HEK293 (cell line): Measurements from ENCODE around the gene EYA2.

Source experiments
- CTCF ChIA-PET: fragments of 350-600 bp; formaldehyde crosslinking; extraction: SDS; loops from one replicate; lab custom pipeline; 2021; ENCODE audit warnings: antibody characterized with exemption; lab: Yijun Ruan, JAX
- POLR2A ChIA-PET: fragments of 300-600 bp; formaldehyde crosslinking; extraction: SDS; loops from one replicate; lab custom pipeline; 2020; ENCODE audit warnings: antibody characterized with exemption, inconsistent platforms; lab: Yijun Ruan, JAX
- H3K27ac ChIP-seq: fragments of 200-500 bp; sonication (Bioruptor generic); 2 replicates; pipeline ENCODE4 v1.5.1; 2014; ENCODE audit warnings: low read depth, low read length, control low read depth, inconsistent platforms; ENCODE audit errors: extremely low read depth
- H3K36me3 ChIP-seq, 2 experiments: fragments of 200-500 bp in 1 of 2; sonication (Bioruptor generic) in 1 of 2; 1 replicate in 1 of 2; 2 replicates in 1 of 2; pipeline ENCODE4 v1.5.1; 2014 to 2017; ENCODE audit warnings: inconsistent platforms in 2 of 2, low read length in 2 of 2; ENCODE audit not compliant: control insufficient read depth in 2 of 2, insufficient read depth in 1 of 2
- H3K4me1 ChIP-seq: fragments of 200-500 bp; sonication (Bioruptor generic); 2 replicates; pipeline ENCODE4 v1.5.1; 2014; ENCODE audit warnings: mild to moderate bottlenecking, low read length, inconsistent platforms; ENCODE audit not compliant: control insufficient read depth, insufficient read depth
- H3K4me3 ChIP-seq: 2 replicates; pipeline ENCODE4 v1.5.1; 2011; ENCODE audit warnings: low read depth, mild to moderate bottlenecking, control low read depth, low read length, moderate library complexity
- H3K9me3 ChIP-seq: fragments of 200-500 bp; sonication (Bioruptor generic); 2 replicates; pipeline ENCODE4 v1.5.1; 2014; ENCODE audit warnings: low read depth, low read length, inconsistent platforms; ENCODE audit not compliant: control insufficient read depth, insufficient read depth
- KLF1 ChIP-seq: fragments of 450-650 bp; formaldehyde crosslinking; IDR thresholded peaks from 2 replicates; pipeline ENCODE4 v1.5.1; 2016; ENCODE audit warnings: missing biosample characterization, missing genetic modification characterization
- KLF10 ChIP-seq: fragments of 450-650 bp; IDR thresholded peaks from 2 replicates; pipeline ENCODE4 v1.5.1; 2018; ENCODE audit warnings: missing biosample characterization, mild to moderate bottlenecking, missing genetic modification characterization
- OVOL3 ChIP-seq: fragments of 450-650 bp; formaldehyde crosslinking; IDR thresholded peaks from 2 replicates; pipeline ENCODE4 v1.5.1; 2016; ENCODE audit warnings: missing biosample characterization, missing genetic modification characterization
- SP3 ChIP-seq: fragments of 450-650 bp; formaldehyde crosslinking; IDR thresholded peaks from 2 replicates; pipeline ENCODE4 v1.5.1; 2016; ENCODE audit warnings: missing biosample characterization, missing genetic modification characterization
- ZBTB1 ChIP-seq: fragments of 450-650 bp; formaldehyde crosslinking; IDR thresholded peaks from 2 replicates; pipeline ENCODE4 v1.5.1; 2016; ENCODE audit warnings: missing biosample characterization, missing genetic modification characterization
- ZBTB7A ChIP-seq: fragments of 450-650 bp; formaldehyde crosslinking; IDR thresholded peaks from 2 replicates; pipeline ENCODE4 v1.5.1; 2016; ENCODE audit warnings: low read depth, missing biosample characterization, missing genetic modification characterization
- ZNF10 ChIP-seq: fragments of 450-650 bp; formaldehyde crosslinking; IDR thresholded peaks from 2 replicates; pipeline ENCODE4 v1.5.1; 2017; ENCODE audit warnings: missing biosample characterization, missing genetic modification characterization
- ZNF157 ChIP-seq: fragments of 450-650 bp; formaldehyde crosslinking; IDR thresholded peaks from 2 replicates; pipeline ENCODE4 v1.5.1; 2016; ENCODE audit warnings: missing biosample characterization, missing genetic modification characterization
- ZNF175 ChIP-seq: fragments of 450-650 bp; formaldehyde crosslinking; IDR thresholded peaks from 2 replicates; pipeline ENCODE4 v1.5.1; 2016; ENCODE audit warnings: missing biosample characterization, missing genetic modification characterization
- ZNF248 ChIP-seq: fragments of 450-650 bp; formaldehyde crosslinking; IDR thresholded peaks from 2 replicates; pipeline ENCODE4 v1.5.1; 2017; ENCODE audit warnings: missing biosample characterization, missing genetic modification characterization
- ZNF510 ChIP-seq: fragments of 450-650 bp; formaldehyde crosslinking; IDR thresholded peaks from 2 replicates; pipeline ENCODE4 v1.5.1; 2018; ENCODE audit warnings: mild to moderate bottlenecking, missing genetic modification characterization, missing biosample characterization; ENCODE audit not compliant: insufficient replicate concordance
- ZNF560 ChIP-seq: fragments of 450-650 bp; formaldehyde crosslinking; IDR thresholded peaks from 2 replicates; pipeline ENCODE4 v1.5.1; 2017; ENCODE audit warnings: missing biosample characterization, missing genetic modification characterization, borderline replicate concordance
- ZNF660 ChIP-seq: fragments of 450-650 bp; IDR thresholded peaks from 2 replicates; pipeline ENCODE4 v1.5.1; 2018; ENCODE audit warnings: missing biosample characterization, mild to moderate bottlenecking, missing genetic modification characterization
- ZNF792 ChIP-seq: fragments of 450-650 bp; formaldehyde crosslinking; IDR thresholded peaks from 2 replicates; pipeline ENCODE4 v1.5.1; 2016; ENCODE audit warnings: missing biosample characterization, missing genetic modification characterization
- TF ChIP-seq, protein P1 (sequence below): fragments of 450-650 bp; formaldehyde crosslinking; conservative IDR thresholded peaks from 2 replicates; pipeline ENCODE4 v1.5.1; 2016; ENCODE audit warnings: low read depth, missing biosample characterization, missing genetic modification characterization
- TF ChIP-seq, protein P2 (sequence below): fragments of 450-650 bp; formaldehyde crosslinking; IDR thresholded peaks from 2 replicates; pipeline ENCODE4 v1.5.1; 2017; ENCODE audit warnings: missing biosample characterization, missing genetic modification characterization
- TF ChIP-seq, protein P3 (sequence below): fragments of 450-650 bp; formaldehyde crosslinking; IDR thresholded peaks from 2 replicates; pipeline ENCODE4 v1.5.1; 2016; ENCODE audit warnings: missing biosample characterization, missing genetic modification characterization, low read depth
- TF ChIP-seq, protein P4 (sequence below): fragments of 450-650 bp; formaldehyde crosslinking; IDR thresholded peaks from 2 replicates; pipeline ENCODE4 v1.5.1; 2016; ENCODE audit warnings: missing biosample characterization, missing genetic modification characterization

The EYA2 gene

DNA sequence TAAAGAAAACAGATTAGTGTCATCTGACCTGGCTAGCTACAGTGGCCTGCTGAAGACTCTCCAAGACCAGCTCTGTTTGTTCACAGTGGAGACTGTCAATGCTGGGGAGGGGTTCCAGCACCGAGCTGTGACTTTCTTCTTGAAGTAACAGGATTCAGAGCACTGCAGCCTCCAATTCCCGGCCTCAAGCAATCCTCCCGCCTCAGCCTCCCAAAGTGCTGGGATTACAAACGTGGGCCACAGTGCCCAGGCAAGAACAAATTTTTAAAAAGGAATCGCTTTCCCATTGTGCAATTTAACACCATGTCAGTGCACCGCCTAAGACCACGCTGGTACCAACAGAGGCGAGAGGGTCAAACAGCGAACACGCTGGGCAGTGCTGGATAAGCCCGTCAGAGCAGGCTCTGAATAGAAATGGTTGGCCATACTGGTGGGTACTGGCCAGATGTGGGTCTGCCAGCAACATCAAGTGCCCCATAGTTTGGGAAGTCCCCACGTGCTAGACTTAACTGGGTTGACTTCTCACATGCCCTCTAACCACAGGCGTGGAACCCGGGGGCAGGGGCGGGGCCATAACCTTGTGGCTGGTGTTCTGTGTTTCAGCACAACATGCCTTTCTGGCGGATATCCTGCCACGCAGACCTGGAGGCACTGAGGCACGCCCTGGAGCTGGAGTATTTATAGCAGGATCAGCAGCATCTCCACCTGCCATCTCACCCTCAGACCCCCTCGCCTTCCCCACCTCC, 293.0 kb downstream of the EYA2 start:
- POLR2A ChIA-PET: no interaction called here
- Histone ChIP-seq H3K36me3 (peaks cover 0 to 4% of the 10 kb centered on the region in 2 experiments; a peak in 1 of 3 replicates), H3K9me3 (no peaks in the 10 kb centered on the region), H3K4me3 (no peak overlapping the region)
- TF ChIP-seq ZNF157 (tag by site-specific recombination) (no peak), ZNF175 (tag by site-specific recombination) (no peak), ZBTB7A (no peak), ZNF792 (tag by site-specific recombination) (no peak), ZBTB1 (tag by site-specific recombination) (no peak), KLF1 (tag by site-specific recombination) (no peak), KLF10 (tag by site-specific recombination) (no peak), SP3 (tag by site-specific recombination) (no peak), ZNF248 (tag by site-specific recombination) (no peak), ZNF560 (tag by site-specific recombination) (no peak), ZNF10 (tag by site-specific recombination) (no peak), ZNF510 (tag by site-specific recombination) (no peak), OVOL3 (tag by site-specific recombination) (no peak), ZNF660 (tag by site-specific recombination) (no peak)
- TF ChIP-seq, protein P1, sequence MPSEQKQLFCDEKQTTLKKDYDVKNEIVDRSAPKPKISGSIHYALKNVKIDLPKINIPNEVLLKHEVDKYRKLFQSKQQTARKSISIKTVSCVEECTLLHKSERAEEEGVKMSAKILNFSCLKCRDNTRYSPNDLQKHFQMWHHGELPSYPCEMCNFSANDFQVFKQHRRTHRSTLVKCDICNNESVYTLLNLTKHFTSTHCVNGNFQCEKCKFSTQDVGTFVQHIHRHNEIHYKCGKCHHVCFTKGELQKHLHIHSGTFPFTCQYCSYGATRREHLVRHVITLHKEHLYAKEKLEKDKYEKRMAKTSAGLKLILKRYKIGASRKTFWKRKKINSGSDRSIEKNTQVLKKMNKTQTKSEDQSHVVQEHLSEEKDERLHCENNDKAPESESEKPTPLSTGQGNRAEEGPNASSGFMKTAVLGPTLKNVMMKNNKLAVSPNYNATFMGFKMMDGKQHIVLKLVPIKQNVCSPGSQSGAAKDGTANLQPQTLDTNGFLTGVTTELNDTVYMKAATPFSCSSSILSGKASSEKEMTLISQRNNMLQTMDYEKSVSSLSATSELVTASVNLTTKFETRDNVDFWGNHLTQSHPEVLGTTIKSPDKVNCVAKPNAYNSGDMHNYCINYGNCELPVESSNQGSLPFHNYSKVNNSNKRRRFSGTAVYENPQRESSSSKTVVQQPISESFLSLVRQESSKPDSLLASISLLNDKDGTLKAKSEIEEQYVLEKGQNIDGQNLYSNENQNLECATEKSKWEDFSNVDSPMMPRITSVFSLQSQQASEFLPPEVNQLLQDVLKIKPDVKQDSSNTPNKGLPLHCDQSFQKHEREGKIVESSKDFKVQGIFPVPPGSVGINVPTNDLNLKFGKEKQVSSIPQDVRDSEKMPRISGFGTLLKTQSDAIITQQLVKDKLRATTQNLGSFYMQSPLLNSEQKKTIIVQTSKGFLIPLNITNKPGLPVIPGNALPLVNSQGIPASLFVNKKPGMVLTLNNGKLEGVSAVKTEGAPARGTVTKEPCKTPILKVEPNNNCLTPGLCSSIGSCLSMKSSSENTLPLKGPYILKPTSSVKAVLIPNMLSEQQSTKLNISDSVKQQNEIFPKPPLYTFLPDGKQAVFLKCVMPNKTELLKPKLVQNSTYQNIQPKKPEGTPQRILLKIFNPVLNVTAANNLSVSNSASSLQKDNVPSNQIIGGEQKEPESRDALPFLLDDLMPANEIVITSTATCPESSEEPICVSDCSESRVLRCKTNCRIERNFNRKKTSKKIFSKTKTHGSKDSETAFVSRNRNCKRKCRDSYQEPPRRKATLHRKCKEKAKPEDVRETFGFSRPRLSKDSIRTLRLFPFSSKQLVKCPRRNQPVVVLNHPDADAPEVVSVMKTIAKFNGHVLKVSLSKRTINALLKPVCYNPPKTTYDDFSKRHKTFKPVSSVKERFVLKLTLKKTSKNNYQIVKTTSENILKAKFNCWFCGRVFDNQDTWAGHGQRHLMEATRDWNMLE (tag by site-specific recombination): no peak
- TF ChIP-seq, protein P2, sequence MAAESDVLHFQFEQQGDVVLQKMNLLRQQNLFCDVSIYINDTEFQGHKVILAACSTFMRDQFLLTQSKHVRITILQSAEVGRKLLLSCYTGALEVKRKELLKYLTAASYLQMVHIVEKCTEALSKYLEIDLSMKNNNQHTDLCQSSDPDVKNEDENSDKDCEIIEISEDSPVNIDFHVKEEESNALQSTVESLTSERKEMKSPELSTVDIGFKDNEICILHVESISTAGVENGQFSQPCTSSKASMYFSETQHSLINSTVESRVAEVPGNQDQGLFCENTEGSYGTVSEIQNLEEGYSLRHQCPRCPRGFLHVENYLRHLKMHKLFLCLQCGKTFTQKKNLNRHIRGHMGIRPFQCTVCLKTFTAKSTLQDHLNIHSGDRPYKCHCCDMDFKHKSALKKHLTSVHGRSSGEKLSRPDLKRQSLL: no peak
- TF ChIP-seq, protein P3, sequence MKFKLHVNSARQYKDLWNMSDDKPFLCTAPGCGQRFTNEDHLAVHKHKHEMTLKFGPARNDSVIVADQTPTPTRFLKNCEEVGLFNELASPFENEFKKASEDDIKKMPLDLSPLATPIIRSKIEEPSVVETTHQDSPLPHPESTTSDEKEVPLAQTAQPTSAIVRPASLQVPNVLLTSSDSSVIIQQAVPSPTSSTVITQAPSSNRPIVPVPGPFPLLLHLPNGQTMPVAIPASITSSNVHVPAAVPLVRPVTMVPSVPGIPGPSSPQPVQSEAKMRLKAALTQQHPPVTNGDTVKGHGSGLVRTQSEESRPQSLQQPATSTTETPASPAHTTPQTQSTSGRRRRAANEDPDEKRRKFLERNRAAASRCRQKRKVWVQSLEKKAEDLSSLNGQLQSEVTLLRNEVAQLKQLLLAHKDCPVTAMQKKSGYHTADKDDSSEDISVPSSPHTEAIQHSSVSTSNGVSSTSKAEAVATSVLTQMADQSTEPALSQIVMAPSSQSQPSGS (tag by site-specific recombination): no peak
- TF ChIP-seq, protein P4, sequence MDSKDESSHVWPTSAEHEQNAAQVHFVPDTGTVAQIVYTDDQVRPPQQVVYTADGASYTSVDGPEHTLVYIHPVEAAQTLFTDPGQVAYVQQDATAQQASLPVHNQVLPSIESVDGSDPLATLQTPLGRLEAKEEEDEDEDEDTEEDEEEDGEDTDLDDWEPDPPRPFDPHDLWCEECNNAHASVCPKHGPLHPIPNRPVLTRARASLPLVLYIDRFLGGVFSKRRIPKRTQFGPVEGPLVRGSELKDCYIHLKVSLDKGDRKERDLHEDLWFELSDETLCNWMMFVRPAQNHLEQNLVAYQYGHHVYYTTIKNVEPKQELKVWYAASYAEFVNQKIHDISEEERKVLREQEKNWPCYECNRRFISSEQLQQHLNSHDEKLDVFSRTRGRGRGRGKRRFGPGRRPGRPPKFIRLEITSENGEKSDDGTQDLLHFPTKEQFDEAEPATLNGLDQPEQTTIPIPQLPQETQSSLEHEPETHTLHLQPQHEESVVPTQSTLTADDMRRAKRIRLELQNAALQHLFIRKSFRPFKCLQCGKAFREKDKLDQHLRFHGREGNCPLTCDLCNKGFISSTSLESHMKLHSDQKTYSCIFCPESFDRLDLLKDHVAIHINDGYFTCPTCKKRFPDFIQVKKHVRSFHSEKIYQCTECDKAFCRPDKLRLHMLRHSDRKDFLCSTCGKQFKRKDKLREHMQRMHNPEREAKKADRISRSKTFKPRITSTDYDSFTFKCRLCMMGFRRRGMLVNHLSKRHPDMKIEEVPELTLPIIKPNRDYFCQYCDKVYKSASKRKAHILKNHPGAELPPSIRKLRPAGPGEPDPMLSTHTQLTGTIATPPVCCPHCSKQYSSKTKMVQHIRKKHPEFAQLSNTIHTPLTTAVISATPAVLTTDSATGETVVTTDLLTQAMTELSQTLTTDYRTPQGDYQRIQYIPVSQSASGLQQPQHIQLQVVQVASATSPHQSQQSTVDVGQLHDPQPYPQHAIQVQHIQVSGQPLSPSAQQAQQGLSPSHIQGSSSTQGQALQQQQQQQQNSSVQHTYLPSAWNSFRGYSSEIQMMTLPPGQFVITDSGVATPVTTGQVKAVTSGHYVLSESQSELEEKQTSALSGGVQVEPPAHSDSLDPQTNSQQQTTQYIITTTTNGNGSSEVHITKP (tag by site-specific recombination): no peak
- TF ChIP-seq, all 188 proteins: peak for 0
- H3K4me1 ChIP-seq: no peaks in the 10 kb centered on the region
- CTCF ChIA-PET: interaction anchor here (0.6 to 1.7 kb wide), 5 partner anchors 8 to 1361 kb away, joined by 3 to 6 read pairs (median 3); no protein-coding TSS in a partner anchor
- no peak overlapping the region for H3K27ac ChIP-seq
